GM04504 (cell line): ENCODE results near the gene IFI44.

Experiments
- DNase-seq: peaks from one replicate; pipeline ENCODE4 v3.0.0-alpha.2; 2012; ENCODE audit warnings: low read depth

The IFI44 gene

GRCh38 chr1:78712467-78713051 lies 62.9 kb downstream of the IFI44 start:
- no peak for DNase-seq

- no peak for DNase-seq
These were observed 63.7 kb downstream of the IFI44 start for GRCh38 chr1:78713297-78713696.
